ENCODE data around the gene PCDH15.
"Not testable (repeated sequence)": the region's sequence is repeated elsewhere in the genome, so short reads cannot be mapped to it uniquely, and the experiment has no call there.

The PCDH15 gene

GRCh38 chr10:53952698-53953630, 848.1 kb downstream of the PCDH15 start:
- DNase-seq, result no peak

GRCh38 chr10:53939654-53940053, 861.4 kb downstream of the PCDH15 start:
- DNase-seq, result no peak

DNA sequence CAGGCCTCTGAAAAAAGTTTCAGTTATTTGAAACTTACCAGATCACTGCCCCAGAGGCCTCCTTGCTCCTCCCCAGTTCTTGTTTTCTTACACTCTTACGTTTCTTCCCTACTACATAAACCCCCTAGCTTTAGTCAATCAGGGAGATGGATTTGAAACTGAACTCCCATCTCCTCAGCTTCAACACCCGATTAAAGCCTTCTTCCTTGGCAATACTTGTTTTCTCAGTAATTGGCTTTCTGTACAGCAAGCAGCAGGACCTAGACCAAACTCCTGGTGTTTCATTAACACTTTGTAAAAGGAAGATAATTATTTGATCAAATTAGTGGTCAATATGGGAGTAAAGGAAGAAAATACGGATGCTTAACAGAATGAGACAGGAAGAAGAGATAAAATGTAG, 870.4 kb downstream of the PCDH15 start:
- DNase-seq, result no peak

- DNase-seq, result not testable (repeated sequence)
Observed at GRCh38 chr10:53924051-53924700, 876.9 kb downstream of the PCDH15 start.

DNA sequence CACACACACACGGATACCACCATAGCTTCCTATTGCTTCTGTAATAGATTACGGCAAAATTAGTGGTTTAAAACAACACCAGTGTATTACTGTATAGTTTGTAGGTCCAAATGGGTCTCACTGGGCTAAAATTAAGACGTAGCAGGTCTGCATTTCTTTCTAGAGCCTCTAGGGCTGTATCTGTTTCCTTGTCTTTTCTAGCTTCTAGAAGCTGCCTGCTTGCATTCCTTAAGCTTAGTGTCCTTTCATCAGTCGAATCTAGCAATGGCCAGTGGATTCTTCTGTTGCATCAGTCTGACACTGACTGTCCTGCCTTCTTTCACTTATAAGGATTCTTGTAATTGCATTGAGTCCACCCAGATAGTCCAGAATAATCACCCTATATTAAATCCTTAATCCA, 882.3 kb downstream of the PCDH15 start:
- no peak for DNase-seq

DNA sequence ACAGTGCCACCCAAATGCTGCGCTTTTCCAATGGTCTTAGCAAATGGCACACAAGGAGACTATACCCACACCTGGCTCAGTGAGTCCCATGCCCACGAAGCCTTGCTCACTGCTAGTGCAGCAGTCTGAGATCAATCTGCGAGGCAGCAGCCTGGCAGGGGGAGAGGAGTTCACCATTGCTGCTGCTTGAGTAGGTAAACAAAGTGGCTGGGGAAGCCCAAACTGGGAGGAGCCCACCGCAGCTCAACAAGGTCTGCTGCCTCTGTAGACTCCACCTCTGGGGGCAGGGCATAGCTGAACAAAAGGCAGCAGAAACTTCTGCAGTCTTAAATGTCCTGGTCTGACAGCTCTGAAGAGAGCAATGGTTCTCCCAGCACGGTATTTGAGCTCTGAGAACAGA, 891.2 kb downstream of the PCDH15 start:
- DNase-seq, result no peak

DNA sequence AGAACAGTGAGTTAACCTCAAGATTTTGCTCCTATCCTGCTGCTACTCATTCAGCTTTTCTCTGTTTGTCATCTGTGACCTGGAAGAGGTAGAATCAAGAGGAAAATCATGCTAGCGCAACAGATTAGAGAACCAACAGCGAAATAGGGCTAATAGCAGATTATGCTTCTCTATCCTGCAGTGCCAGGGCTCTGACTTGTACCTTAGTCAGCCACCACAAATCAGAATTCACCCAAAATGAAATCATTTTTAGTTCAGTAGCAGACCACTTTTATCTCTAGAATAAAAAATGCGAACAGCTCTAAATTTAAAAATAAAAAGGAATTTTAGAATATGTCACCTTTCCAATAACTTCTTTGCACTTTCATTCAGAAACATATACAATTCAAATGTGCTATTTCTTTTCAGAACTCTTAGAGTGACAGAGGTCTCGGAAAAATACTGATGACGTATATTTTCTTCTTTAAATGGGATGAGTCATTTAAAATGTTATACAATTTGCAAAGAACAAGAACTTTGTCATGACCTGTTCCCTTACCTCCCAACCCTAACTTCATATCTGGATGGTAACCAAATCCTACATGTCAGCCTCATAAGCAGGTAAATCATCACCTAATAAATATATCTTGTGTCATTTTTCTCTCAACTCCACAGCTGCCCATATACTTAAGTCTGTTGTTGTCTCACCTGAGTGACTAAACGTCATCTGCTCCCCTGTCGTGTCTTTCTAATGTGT, 896.4 kb downstream of the PCDH15 start:
- no peak for DNase-seq

- DNase-seq, result no peak
Observed at GRCh38 chr10:53903756-53904155, 897.3 kb downstream of the PCDH15 start.

DNA sequence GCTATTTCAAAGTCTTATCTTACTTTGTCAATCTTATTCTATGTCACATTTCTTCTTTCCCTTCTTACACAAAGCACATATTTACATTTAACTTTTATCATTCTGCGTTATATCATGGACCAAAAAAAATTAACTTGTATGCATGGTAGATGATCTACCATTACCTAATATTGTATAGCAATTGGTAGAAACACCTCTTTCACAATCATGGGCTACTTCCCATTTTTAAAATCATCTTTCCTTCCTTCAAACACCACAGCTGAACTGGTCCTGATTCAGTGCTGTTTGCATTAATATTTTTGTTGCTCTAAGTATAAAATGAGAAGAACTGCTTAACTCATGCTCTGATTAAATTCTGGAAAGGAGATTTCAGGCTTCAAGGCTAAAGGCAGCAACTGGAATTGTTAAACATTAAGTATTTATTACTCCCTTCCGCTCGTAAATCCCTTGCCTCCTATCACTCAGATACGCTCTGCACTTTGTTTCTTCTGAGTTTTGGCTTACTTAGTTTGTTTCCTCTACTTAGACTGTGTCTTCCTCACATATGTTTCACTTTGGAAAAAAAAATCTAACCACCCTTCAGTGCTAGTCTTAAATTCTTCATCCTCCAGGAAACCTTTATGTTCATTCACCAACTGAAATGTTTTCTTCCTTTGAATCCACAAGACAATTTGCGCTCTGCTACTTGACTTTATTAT, 901.4 kb downstream of the PCDH15 start:
- DNase-seq, result no peak

DNA sequence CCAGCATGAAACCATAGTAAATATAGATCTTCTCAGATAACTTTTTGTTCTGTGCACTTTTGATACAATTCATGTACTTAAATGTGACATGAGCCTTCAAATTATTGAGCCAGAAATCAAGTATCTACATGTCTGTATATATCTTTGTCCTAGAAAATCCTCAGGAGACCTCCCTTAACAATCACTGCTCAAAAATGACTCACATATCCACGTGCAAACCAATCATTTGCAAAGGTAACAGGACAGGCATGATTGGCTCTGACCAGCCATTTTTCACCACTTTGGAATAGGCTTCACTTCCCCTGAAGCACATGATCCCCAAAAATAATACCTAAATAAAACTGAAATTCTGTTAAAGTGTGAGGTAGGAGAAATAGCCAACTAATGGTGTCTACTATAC, 902.5 kb downstream of the PCDH15 start:
- no peak for DNase-seq

DNA sequence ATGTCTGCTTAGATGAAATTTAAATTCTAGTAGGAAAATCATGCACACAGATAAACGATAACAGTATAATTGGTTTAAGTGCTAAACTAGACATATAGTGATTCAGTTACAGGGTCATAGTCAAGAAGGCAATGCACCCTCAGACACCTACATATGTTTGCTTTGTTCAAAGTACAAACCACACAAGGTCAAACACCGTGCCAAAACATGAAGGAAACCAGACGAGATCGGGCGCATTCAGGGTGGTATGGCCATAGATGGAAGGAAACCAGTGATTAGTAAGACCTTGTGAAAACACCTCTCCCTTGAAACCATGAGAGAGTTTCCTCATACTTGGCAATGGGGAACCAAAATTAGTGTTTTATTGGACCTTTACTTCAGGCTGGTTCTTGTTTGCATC, 906.9 kb downstream of the PCDH15 start:
- DNase-seq, result no peak

DNA sequence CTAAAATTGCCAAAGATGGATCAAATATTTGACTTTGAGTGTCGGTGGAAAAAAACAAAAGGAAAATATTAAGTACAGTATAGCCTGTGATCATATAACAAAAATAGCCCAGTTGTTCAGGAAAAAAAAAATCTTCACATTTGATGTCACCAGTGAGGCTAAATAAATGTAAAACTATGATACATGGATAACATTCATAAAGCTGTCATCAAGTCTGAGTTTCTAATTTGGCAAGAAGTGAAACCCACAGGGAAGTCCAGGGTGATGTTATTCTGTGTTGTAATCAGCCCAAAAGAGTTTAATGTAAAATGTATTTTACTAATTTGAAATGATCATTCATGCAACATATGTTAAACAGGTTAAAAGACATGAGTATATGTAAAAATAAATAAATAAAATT, 908.0 kb downstream of the PCDH15 start:
- no peak for DNase-seq

GRCh38 chr10:53886325-53887300, 914.4 kb downstream of the PCDH15 start:
- no peak for DNase-seq

DNA sequence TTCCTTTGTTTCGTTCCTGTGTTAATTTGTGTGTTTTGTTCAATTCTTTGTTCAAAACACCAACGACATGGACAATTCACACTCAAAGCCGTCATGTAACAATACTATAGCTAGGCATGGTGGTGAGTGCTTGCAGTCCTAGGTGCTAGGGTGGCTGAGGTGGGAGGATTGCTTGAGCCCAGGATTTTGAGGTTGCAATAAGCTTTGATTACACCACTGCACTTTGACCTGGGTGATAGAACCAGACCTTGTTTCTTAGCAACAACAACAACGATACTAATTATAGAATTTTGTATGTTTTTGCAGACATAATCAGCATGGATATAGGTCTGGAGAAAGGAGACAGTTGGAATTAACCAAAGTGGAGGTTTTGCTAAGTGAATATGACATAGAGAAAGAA, 936.2 kb downstream of the PCDH15 start:
- DNase-seq, result no peak

- no peak for DNase-seq
Observed at GRCh38 chr10:53852450-53853175, 948.4 kb downstream of the PCDH15 start.

- no peak for DNase-seq
Observed at GRCh38 chr10:53846809-53847208, 954.2 kb downstream of the PCDH15 start.

GRCh38 chr10:53843736-53844362, 957.2 kb downstream of the PCDH15 start:
- no peak for DNase-seq

GRCh38 chr10:53841483-53842145, 959.4 kb downstream of the PCDH15 start:
- no peak for DNase-seq

DNA sequence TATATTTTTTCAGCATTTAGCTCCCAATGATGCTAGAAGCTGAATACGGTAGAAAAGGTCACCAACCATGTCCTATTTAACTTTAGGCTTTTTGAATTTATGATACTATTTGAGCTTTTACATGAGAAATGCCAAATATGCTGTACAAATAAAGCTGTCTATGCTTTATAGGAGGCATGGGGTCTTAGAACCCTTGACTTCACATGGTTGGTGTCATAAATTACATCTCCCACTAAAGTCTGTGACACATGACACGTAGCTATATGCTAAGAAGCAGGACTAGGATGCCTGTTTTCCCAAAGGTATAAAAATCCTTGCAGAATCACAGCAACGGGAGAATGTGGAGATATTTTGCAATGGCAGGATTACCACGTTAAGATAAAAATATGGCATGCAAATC, 960.4 kb downstream of the PCDH15 start:
- DNase-seq, result no peak
